NCI-H1694 (cell line): ENCODE data around the gene STRIP1.

Experiments used
- DNase-seq: peaks from one replicate; lab custom pipeline; 2025; lab: John Stamatoyannopoulos, UW

The STRIP1 gene

GRCh38 chr1:110098222-110099026, 64.0 kb downstream of the STRIP1 start:
- no peak for DNase-seq

- DNase-seq: no peak
These were observed 65.9 kb downstream of the STRIP1 start for GRCh38 chr1:110100335-110100734.

GRCh38 chr1:110102081-110102480, 67.7 kb downstream of the STRIP1 start:
- DNase-seq: no peak
